Neural cell (in vitro differentiated cells): ENCODE measurements around the gene SLC29A1.

Source experiments
- CTCF ChIP-seq: fragments of 450-650 bp; IDR thresholded peaks from 2 replicates; pipeline ENCODE4 v1.5.1; 2014; ENCODE audit warnings: antibody characterized with exemption, mild to moderate bottlenecking, moderate library complexity; ENCODE audit not compliant: poor library complexity, severe bottlenecking
- EP300 ChIP-seq: fragments of 450-650 bp; conservative IDR thresholded peaks from 2 replicates; pipeline ENCODE4 v1.6.1; 2014; ENCODE audit warnings: antibody characterized with exemption, mild to moderate bottlenecking, moderate library complexity; ENCODE audit not compliant: poor library complexity, severe bottlenecking
- EZH2 ChIP-seq: fragments of 200-600, 300-800 bp; shearing (Covaris generic), sonication (generic); IDR thresholded peaks from 2 replicates; pipeline ENCODE4 v1.6.1; 2014; ENCODE audit warnings: antibody characterized with exemption, low read length, borderline replicate concordance, mild to moderate bottlenecking; ENCODE audit not compliant: insufficient read depth, poor library complexity, severe bottlenecking
- MXI1 ChIP-seq: fragments of 450-650 bp; conservative IDR thresholded peaks from 2 replicates; pipeline ENCODE4 v1.6.1; 2014; ENCODE audit warnings: antibody characterized with exemption, mild to moderate bottlenecking; ENCODE audit not compliant: poor library complexity, severe bottlenecking
- RAD21 ChIP-seq: fragments of 450-650 bp; conservative IDR thresholded peaks from 2 replicates; pipeline ENCODE4 v1.6.1; 2014; ENCODE audit warnings: antibody characterized with exemption, mild to moderate bottlenecking, moderate library complexity
- SMC3 ChIP-seq: fragments of 450-650 bp; conservative IDR thresholded peaks from 2 replicates; pipeline ENCODE4 v1.6.1; 2014; ENCODE audit warnings: antibody characterized with exemption, mild to moderate bottlenecking, moderate library complexity; ENCODE audit not compliant: poor library complexity

DNA sequence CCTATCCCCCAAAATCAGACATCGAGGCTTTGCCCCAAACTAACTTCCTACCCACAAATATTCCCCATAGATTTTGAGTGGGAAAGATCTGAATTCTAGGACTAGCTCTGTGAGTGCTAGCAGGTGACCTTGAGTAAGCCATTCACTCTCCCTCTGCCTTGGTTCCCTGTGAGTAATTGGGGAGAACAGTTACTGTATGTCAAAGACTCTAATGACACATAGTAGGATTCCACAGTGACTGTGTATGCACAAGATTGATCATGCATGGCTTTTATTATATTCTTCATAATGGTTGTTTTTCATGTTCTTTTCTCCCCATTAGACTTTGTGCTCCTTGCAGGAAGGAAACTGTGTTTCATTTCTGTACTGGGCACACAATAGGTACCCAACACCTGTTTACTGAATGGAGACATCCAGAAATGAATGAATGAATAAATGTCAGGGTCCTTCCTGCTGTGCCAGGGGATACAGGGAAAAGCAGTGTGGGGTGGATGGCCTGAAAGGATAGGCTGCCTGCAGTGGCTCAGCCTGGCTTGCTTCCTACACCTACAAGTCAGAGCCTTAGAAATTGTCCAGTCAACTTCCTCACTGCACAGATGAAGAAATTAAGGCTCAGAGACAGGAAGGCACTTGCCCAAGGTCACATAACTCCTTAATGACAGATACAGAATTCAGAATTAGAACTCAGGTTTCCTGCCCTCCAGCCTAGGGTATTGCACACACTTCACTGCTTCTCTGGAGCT is 46.0 kb downstream of the SLC29A1 start:
- TF ChIP-seq CTCF (no peak), RAD21 (no peak), SMC3 (no peak), EZH2 (no peak), EP300 (no peak), MXI1 (no peak)
